Measurements from ENCODE around the gene LRIG1.
A peak's percentile ranks its signal among the peaks of the same experiment; 100 is the strongest.

Gene LRIG1

DNA sequence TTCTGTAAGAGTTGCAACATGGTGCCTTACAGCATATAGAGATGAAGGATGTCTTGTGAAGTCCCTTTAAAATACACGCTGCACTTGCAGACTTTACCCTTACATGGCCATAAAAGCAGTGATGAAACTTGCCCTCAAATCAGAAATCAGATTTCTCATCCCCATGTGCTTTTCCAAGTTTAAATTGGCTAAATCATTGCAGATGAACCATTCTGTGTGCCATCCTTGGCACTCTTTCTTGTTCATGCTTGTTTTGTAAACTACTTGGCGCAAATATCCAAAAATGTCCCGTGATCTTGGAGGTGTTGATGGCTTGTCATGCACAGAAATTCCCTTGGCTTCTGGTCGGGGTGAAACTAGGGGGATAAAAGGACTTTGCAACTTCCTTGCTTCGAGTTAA lies 135.7 kb downstream of the LRIG1 start:
- peaks cover 13% of the 10 kb centered on the region for H3K4me1 ChIP-seq (ENCODE audit: control insufficient read depth, insufficient read depth, low read length, poor library complexity, severe bottlenecking)
- H3K9me3 ChIP-seq (ENCODE audit: control insufficient read depth, low read length) = no peaks in the 10 kb centered on the region
- WGBS, 2 experiments (ENCODE audit: insufficient coverage in 2 of 2) = 94 to 96% methylated on average over 2 to 3 of the region's 5 CpGs
- H3K4me3 ChIP-seq (ENCODE audit: extremely low read depth, insufficient read depth, low read length, poor library complexity, severe bottlenecking) = no peak overlapping the region
- no peaks in the 10 kb centered on the region for H3K36me3 ChIP-seq (ENCODE audit: control insufficient read depth, insufficient read depth, low read length)
- no peak overlapping the region for H3K27ac ChIP-seq (ENCODE audit: low read depth, low read length, severe bottlenecking)

DNA sequence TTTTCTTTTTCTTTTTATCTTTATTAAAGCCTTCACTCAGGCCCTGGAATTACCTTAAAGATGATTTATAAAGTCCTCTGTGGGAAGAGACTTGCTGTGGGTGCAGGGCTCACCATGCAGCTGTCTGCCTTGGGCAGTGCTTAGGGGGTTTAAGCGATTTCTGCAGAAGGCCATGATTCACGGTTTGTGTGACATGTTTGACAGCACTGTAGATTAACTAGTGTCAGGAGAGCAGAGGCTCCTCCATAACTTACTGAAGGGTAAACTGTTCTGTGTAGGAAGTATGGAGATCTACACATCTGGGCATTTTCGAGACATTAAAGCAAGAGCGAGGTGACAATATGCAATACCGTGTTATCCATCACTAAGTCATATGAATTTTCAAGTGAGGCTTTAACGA lies 137.7 kb downstream of the LRIG1 start:
- H3K27ac ChIP-seq (ENCODE audit: low read depth, low read length, severe bottlenecking) = peak overlapping the region; percentile 89
- H3K4me3 ChIP-seq (ENCODE audit: extremely low read depth, insufficient read depth, low read length, poor library complexity, severe bottlenecking) = no peak overlapping the region
- H3K9me3 ChIP-seq (ENCODE audit: control insufficient read depth, low read length) = no peaks in the 10 kb centered on the region
- WGBS, 2 experiments (ENCODE audit: insufficient coverage in 2 of 2) = 88 to 100% methylated on average over 2 to 5 of the region's 6 CpGs
- H3K36me3 ChIP-seq (ENCODE audit: control insufficient read depth, insufficient read depth, low read length) = no peaks in the 10 kb centered on the region
- H3K4me1 ChIP-seq (ENCODE audit: control insufficient read depth, insufficient read depth, low read length, poor library complexity, severe bottlenecking) = peaks cover 13% of the 10 kb centered on the region

DNA sequence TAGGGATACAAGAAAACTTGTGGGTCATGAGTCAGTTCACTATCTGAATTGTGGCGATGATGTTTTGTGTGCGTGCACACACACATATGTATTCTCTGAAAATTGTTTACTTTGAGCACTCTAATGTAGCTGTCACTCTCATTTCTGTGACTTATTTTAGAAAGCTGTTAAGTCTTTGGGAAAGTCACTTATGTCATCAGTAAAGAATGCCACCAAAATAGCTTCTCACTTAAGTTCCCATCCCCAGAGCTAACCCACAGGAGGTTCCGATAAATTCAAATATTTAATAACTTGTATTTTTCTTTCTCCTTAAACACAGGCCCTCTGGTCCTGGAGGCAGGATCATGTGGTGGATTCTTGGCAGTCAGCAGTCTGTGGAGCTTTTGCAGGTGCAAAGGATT lies 138.3 kb downstream of the LRIG1 start:
- Histone ChIP-seq H3K27ac (ENCODE audit: low read depth, low read length, severe bottlenecking) (peak overlapping the region; percentile 89), H3K9me3 (ENCODE audit: control insufficient read depth, low read length) (no peaks in the 10 kb centered on the region)
- no CpG with 5 or more reads among the region's 3 CpGs for WGBS, 2 experiments (ENCODE audit: insufficient coverage in 2 of 2)

DNA sequence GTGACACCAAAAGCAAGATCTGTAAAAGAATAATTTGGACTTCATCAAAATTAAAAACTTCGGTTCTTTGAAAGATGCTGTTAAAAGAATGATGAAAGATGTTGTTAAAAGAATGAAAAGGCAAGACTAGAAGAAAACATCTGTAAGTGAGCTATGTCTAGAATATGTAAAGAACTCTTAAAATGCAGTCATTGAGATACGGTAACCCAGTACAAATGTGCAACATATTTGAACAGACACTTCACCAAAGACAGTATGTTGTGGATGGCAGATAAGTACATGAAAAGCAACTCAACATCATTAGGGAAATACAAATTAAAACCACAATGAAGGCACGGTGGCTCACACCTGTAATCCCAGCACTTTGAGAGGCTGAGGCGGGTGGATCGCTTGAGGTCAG lies 139.5 kb downstream of the LRIG1 start:
- WGBS, 2 experiments (ENCODE audit: insufficient coverage in 2 of 2) = 96 to 97% methylated on average over 4 of the region's 5 CpGs
- no peak overlapping the region for H3K4me3 ChIP-seq (ENCODE audit: extremely low read depth, insufficient read depth, low read length, poor library complexity, severe bottlenecking)
- no peak overlapping the region for H3K27ac ChIP-seq (ENCODE audit: low read depth, low read length, severe bottlenecking)
- H3K9me3 ChIP-seq (ENCODE audit: control insufficient read depth, low read length) = no peaks in the 10 kb centered on the region
- peaks cover 13% of the 10 kb centered on the region for H3K4me1 ChIP-seq (ENCODE audit: control insufficient read depth, insufficient read depth, low read length, poor library complexity, severe bottlenecking)
- no peaks in the 10 kb centered on the region for H3K36me3 ChIP-seq (ENCODE audit: control insufficient read depth, insufficient read depth, low read length)

More for the DNA sequence above, 138.3 kb downstream of the LRIG1 start:
- H3K36me3 ChIP-seq (ENCODE audit: control insufficient read depth, insufficient read depth, low read length) = no peaks in the 10 kb centered on the region
- peaks cover 13% of the 10 kb centered on the region for H3K4me1 ChIP-seq (ENCODE audit: control insufficient read depth, insufficient read depth, low read length, poor library complexity, severe bottlenecking)
- H3K4me3 ChIP-seq (ENCODE audit: extremely low read depth, insufficient read depth, low read length, poor library complexity, severe bottlenecking) = no peak overlapping the region

DNA sequence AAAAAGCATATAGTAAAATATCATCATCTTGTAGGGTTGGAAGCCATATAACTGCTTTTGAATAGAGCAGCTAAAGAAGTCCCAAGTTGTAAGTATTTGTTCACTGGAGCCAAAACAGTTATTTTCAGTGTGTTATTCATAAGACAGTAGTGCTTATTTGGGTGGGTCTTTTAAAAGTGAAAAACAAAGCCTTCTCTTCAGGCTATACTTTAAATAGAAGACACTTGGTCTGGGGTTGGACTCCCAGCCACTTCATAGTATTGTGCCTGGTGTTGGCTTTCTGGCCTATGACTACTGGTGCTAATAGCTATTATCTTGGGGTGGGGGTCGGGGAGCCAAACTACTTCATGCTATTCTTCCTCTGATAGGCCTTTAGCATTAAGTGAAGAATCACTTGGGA lies 144.8 kb downstream of the LRIG1 start:
- WGBS, 2 experiments (ENCODE audit: insufficient coverage in 2 of 2) = no CpG with 5 or more reads among the region's 1 CpG
- Histone ChIP-seq H3K4me1 (ENCODE audit: control insufficient read depth, insufficient read depth, low read length, poor library complexity, severe bottlenecking) (no peaks in the 10 kb centered on the region), H3K9me3 (ENCODE audit: control insufficient read depth, low read length) (no peaks in the 10 kb centered on the region), H3K4me3 (ENCODE audit: extremely low read depth, insufficient read depth, low read length, poor library complexity, severe bottlenecking) (no peak overlapping the region), H3K27ac (ENCODE audit: low read depth, low read length, severe bottlenecking) (no peak overlapping the region), H3K36me3 (ENCODE audit: control insufficient read depth, insufficient read depth, low read length) (no peaks in the 10 kb centered on the region)

DNA sequence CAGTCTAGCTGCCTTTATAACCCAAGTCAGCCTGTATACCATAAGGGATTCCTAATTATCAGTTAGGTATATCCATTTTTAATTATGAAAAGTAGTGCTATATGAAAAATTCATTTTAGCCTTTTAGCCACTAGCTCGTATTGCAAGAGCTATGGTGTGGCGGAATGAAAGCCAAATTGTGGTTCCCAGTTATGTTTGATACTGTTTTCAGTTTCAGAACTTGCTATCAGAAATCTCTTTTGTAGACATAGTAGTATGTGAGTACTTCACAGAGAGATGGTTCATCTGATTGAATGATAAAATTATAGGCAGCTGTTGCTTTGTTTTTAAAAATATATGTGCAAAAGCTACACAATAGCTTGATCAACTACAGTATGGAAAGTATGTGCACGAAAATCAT lies 145.4 kb downstream of the LRIG1 start:
- Histone ChIP-seq H3K36me3 (ENCODE audit: control insufficient read depth, insufficient read depth, low read length) (no peaks in the 10 kb centered on the region), H3K4me1 (ENCODE audit: control insufficient read depth, insufficient read depth, low read length, poor library complexity, severe bottlenecking) (no peaks in the 10 kb centered on the region), H3K4me3 (ENCODE audit: extremely low read depth, insufficient read depth, low read length, poor library complexity, severe bottlenecking) (no peak overlapping the region), H3K9me3 (ENCODE audit: control insufficient read depth, low read length) (no peaks in the 10 kb centered on the region), H3K27ac (ENCODE audit: low read depth, low read length, severe bottlenecking) (no peak overlapping the region)
- WGBS, 2 experiments (ENCODE audit: insufficient coverage in 2 of 2) = 84 to 100% methylated on average over 1 to 2 of the region's 3 CpGs

DNA sequence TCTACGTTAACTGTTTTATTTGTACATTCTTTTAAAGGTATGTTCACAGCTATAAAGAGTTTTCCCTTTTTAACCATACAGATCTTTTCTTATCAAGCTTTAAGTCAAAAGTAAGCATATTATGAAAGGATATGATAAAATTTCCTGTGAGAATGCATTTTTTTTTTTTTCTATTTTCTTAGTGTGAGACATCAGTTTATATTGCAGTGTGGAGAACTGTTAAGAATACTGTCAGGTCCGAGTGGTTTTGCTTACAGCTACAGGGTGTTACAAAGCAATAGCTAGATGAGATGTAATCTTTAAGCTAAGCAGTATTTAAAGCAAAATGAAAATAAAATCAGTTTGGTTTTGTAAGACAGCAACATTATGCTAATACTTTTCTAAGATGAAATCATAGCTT lies 146.8 kb downstream of the LRIG1 start:
- 100% methylated on average over 1 of the region's 2 CpGs; no CpG with 5 or more reads in 1 of the 2 experiments for WGBS, 2 experiments (ENCODE audit: insufficient coverage in 2 of 2)
- no peaks in the 10 kb centered on the region for H3K36me3 ChIP-seq (ENCODE audit: control insufficient read depth, insufficient read depth, low read length)
- H3K27ac ChIP-seq (ENCODE audit: low read depth, low read length, severe bottlenecking) = no peak overlapping the region
- H3K4me3 ChIP-seq (ENCODE audit: extremely low read depth, insufficient read depth, low read length, poor library complexity, severe bottlenecking) = no peak overlapping the region
- no peaks in the 10 kb centered on the region for H3K4me1 ChIP-seq (ENCODE audit: control insufficient read depth, insufficient read depth, low read length, poor library complexity, severe bottlenecking)
- H3K9me3 ChIP-seq (ENCODE audit: control insufficient read depth, low read length) = no peaks in the 10 kb centered on the region

DNA sequence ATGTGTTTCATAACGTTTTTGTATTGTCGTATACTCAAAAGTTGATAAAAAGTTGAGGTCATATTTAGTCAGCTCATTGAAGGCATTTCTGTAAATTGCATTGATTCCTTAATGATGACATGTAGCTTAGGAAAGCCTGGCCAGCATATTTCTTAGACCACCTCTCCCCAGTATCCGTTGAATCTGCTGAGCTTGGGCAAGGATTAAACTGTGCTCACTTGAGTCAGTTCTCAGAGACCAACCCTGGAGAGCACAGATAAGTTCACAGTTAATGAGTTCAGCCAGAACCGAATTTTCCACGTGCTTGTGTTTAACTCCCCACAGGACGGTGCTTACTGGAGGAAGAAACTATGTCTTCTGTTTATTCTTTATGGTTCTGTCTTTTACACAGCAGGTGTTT lies 147.3 kb downstream of the LRIG1 start:
- 76 to 82% methylated on average over 5 of the region's 6 CpGs for WGBS, 2 experiments (ENCODE audit: insufficient coverage in 2 of 2)
- no peaks in the 10 kb centered on the region for H3K4me1 ChIP-seq (ENCODE audit: control insufficient read depth, insufficient read depth, low read length, poor library complexity, severe bottlenecking)
- no peak overlapping the region for H3K27ac ChIP-seq (ENCODE audit: low read depth, low read length, severe bottlenecking)
- H3K36me3 ChIP-seq (ENCODE audit: control insufficient read depth, insufficient read depth, low read length) = no peaks in the 10 kb centered on the region
- H3K9me3 ChIP-seq (ENCODE audit: control insufficient read depth, low read length) = no peaks in the 10 kb centered on the region
- no peak overlapping the region for H3K4me3 ChIP-seq (ENCODE audit: extremely low read depth, insufficient read depth, low read length, poor library complexity, severe bottlenecking)

DNA sequence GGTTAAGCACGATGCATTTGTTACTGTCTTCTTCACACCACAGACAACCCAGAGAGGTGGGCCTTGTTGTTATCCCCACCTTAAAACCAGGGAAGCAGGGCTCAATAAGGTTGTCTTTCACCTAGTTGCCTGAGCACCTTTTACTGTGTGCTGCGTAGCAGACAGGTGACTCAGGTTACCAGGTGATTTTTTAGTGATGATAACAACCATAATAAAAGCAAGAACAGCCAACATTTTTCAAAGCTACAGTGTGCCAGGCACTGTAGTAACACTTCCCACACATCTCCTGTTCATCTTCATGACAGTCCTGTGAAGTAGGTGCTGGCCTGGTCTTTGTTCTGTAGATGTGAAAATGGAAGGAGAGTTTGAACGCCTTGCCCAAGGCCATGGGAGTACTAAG lies 147.8 kb downstream of the LRIG1 start:
- Histone ChIP-seq H3K27ac (ENCODE audit: low read depth, low read length, severe bottlenecking) (no peak overlapping the region), H3K4me1 (ENCODE audit: control insufficient read depth, insufficient read depth, low read length, poor library complexity, severe bottlenecking) (no peaks in the 10 kb centered on the region), H3K9me3 (ENCODE audit: control insufficient read depth, low read length) (no peaks in the 10 kb centered on the region), H3K36me3 (ENCODE audit: control insufficient read depth, insufficient read depth, low read length) (no peaks in the 10 kb centered on the region), H3K4me3 (ENCODE audit: extremely low read depth, insufficient read depth, low read length, poor library complexity, severe bottlenecking) (no peak overlapping the region)
- 89 to 100% methylated on average over 1 of the region's 3 CpGs for WGBS, 2 experiments (ENCODE audit: insufficient coverage in 2 of 2)

DNA sequence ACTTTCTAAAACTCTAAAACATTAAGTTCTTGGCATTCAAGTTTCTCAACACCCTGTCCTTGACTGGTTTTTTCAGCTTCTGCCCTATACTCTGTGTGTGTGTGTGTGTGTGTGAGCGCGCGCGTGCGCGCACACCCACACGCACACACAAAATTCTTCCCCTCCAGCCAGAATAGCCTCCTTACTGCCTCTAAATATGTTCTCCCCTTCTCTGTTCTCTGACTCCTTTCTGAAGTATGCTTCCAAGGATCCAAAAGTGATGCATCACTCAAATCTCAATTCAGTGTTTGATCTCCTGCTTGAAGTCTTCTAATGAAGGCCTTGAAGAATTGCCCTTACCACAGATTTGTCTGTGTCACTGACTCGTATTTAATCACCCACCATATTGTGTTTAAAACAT lies 150.2 kb downstream of the LRIG1 start:
- 100% methylated on average over 1 of the region's 8 CpGs; no CpG with 5 or more reads in 1 of the 2 experiments for WGBS, 2 experiments (ENCODE audit: insufficient coverage in 2 of 2)
- Histone ChIP-seq H3K4me1 (ENCODE audit: control insufficient read depth, insufficient read depth, low read length, poor library complexity, severe bottlenecking) (no peaks in the 10 kb centered on the region), H3K9me3 (ENCODE audit: control insufficient read depth, low read length) (no peaks in the 10 kb centered on the region), H3K27ac (ENCODE audit: low read depth, low read length, severe bottlenecking) (no peak overlapping the region), H3K4me3 (ENCODE audit: extremely low read depth, insufficient read depth, low read length, poor library complexity, severe bottlenecking) (no peak overlapping the region), H3K36me3 (ENCODE audit: control insufficient read depth, insufficient read depth, low read length) (no peaks in the 10 kb centered on the region)

DNA sequence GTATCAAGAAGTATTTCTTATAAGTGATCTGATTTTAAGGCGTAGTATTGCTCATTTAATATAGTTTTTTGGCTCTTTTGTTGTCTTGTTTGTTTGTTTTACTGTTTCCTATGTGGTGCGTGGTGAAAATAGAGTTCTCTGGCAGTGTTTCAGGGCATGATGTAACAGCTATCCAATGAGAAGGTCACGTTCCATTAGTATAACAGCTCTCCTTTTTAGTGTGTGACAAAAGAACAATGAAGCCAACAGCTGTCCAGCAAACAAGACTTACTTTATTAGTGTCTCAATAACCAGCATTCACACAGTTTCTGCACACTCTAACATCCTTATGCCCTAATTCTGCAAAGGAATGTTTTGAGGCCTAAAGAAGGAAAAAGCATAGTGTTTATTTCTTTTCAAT lies 152.1 kb downstream of the LRIG1 start:
- H3K9me3 ChIP-seq (ENCODE audit: control insufficient read depth, low read length) = no peaks in the 10 kb centered on the region
- H3K4me3 ChIP-seq (ENCODE audit: extremely low read depth, insufficient read depth, low read length, poor library complexity, severe bottlenecking) = no peak overlapping the region
- 82 to 100% methylated on average over 1 to 2 of the region's 3 CpGs for WGBS, 2 experiments (ENCODE audit: insufficient coverage in 2 of 2)
- H3K36me3 ChIP-seq (ENCODE audit: control insufficient read depth, insufficient read depth, low read length) = no peaks in the 10 kb centered on the region
- H3K4me1 ChIP-seq (ENCODE audit: control insufficient read depth, insufficient read depth, low read length, poor library complexity, severe bottlenecking) = no peaks in the 10 kb centered on the region
- H3K27ac ChIP-seq (ENCODE audit: low read depth, low read length, severe bottlenecking) = no peak overlapping the region

Measured in mesodermal cell (in vitro differentiated cells).